Upper lobe of left lung (tissue), 4 donors: ENCODE results near the gene PPP1CA.

ENCODE experiments used
- POLR2A ChIP-seq, 4 donors: fragments of 450-650 bp; IDR thresholded peaks; one replicate each; pipeline ENCODE4 v1.5.1; 2016 to 2017; ENCODE audit warnings: antibody characterized with exemption in 4 of 4, mild to moderate bottlenecking in 2 of 4
- POLR2AphosphoS5 ChIP-seq, 2 donors: sonication (generic); formaldehyde crosslinking; IDR thresholded peaks; one replicate each; pipeline ENCODE4 v1.5.1; 2017; ENCODE audit warnings: antibody characterized with exemption in 2 of 2
- TF ChIP-seq, protein P1 (sequence below), 6 experiments: fragments of 450-650 bp in 4 of 6; fragments of 200-600 bp in 2 of 6; sonication (generic) in 2 of 6; IDR thresholded peaks; one replicate each; pipeline ENCODE4 v1.5.1; 2016 to 2019; ENCODE audit warnings: antibody characterized with exemption in 6 of 6

DNA sequence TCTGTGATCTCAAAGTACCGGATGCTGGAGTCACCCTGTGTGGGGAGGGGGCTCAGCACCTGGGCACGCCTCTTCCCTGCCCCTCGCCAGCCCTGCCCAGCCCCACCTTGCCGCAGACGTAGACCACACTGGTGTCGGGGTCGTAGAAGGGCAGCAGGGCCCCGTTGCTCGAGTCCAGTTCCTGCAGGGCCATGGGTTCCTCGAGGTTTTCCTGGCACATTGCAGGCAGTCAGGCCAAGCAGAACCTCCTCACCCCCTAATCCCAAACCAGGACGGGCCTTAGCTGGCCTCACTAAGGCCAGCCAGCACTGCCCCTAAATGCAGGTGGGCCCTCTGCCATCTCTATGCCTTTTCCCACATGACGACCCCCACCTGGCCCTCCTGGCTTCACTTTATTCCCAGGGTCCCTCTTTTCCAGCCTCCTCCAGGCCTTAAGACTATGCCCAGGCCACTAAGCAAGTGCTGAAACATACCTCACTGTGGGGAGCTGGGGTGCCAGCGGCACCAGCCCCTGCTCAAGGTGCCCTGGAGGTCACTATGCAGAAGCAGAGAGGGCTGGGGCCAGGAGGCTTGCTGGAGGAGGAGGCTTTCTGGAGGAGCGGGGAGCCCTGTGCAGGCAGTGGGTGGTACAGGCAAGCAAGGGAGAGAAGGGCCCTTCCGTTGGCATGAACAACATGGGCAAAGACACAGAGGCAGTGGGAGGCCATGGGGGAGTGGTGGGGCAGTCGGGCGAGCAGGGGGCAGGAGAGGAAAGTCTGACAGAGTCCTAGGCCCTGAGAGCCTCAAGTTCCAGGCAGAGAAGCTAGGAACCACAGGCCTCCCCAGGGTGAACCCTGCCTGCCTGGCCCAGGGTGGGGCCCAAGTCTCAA is 38.8 kb upstream of the PPP1CA start:
- TF ChIP-seq, protein P1, sequence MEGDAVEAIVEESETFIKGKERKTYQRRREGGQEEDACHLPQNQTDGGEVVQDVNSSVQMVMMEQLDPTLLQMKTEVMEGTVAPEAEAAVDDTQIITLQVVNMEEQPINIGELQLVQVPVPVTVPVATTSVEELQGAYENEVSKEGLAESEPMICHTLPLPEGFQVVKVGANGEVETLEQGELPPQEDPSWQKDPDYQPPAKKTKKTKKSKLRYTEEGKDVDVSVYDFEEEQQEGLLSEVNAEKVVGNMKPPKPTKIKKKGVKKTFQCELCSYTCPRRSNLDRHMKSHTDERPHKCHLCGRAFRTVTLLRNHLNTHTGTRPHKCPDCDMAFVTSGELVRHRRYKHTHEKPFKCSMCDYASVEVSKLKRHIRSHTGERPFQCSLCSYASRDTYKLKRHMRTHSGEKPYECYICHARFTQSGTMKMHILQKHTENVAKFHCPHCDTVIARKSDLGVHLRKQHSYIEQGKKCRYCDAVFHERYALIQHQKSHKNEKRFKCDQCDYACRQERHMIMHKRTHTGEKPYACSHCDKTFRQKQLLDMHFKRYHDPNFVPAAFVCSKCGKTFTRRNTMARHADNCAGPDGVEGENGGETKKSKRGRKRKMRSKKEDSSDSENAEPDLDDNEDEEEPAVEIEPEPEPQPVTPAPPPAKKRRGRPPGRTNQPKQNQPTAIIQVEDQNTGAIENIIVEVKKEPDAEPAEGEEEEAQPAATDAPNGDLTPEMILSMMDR (IDR thresholded peaks at IDR 0.05) = no peak
- TF ChIP-seq POLR2AphosphoS5 (IDR thresholded peaks at IDR 0.05) (no peak), POLR2A (IDR thresholded peaks at IDR 0.05) (no peak)
